ENCODE measurements around the gene KSR2.

DNA sequence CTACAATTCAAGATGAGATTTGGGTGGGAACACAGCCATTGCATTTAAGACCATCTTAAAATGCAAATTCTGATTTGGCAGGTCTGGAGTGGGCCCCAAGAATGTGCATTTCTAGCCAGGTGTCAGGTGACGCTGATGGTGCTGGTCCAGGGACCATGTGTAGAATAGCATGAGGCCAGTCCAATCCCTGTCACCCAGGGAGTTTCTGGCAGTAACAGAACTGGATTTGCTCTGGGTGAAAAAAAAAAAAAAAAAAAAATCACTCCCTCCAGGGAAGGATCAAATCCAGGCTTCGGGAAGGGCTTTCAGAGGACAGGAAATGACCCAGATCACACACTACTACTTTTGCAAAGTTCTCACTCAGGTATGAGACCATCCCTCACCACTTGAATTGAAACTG lies 394.1 kb downstream of the KSR2 start:
- TF ChIP-seq, protein P1, sequence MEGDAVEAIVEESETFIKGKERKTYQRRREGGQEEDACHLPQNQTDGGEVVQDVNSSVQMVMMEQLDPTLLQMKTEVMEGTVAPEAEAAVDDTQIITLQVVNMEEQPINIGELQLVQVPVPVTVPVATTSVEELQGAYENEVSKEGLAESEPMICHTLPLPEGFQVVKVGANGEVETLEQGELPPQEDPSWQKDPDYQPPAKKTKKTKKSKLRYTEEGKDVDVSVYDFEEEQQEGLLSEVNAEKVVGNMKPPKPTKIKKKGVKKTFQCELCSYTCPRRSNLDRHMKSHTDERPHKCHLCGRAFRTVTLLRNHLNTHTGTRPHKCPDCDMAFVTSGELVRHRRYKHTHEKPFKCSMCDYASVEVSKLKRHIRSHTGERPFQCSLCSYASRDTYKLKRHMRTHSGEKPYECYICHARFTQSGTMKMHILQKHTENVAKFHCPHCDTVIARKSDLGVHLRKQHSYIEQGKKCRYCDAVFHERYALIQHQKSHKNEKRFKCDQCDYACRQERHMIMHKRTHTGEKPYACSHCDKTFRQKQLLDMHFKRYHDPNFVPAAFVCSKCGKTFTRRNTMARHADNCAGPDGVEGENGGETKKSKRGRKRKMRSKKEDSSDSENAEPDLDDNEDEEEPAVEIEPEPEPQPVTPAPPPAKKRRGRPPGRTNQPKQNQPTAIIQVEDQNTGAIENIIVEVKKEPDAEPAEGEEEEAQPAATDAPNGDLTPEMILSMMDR (conservative IDR thresholded peaks at IDR 0.05; ENCODE audit: low read length), result no peak
- TF ChIP-seq EZH2phosphoT487 (IDR thresholded peaks at IDR 0.05; ENCODE audit: borderline replicate concordance, low read depth, low read length), result no peak

All from OCI-LY7 (cell line).